Measurements from ENCODE around the gene POLQ.
A peak's percentile ranks its signal among the peaks of the same experiment; 100 is the strongest.

The POLQ gene

DNA sequence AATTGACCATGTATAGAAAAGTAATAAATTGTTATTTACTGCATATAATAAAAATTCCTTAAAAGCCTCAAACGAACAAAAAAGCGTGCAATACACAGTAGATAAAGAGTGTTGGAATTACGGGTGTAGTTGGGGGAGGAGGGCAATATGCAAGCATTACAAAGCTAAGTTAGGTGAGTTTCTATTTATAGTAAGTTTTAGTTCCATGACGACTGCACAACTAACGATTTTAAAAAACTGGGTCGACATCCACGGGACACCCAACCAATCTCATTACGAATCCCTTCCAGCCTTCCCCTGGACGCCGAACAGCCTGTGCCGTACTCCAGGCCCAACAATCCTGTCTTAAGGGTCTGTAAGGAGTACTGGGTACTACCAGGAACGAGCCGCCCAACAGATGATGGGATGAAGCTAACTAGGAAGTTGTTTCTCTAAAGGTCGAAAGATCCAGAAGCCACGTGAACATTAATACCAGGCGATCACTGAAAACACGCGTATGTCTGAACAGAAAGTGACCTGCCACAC is 677 bp downstream of the POLQ start:
- H3K27ac Mint-ChIP-seq, result peak overlapping the region; percentile 97
- peak; percentile 10 for DNase-seq (ENCODE audit: low spot score)
- H3K27me3 Mint-ChIP-seq (ENCODE audit: low read depth), result no peaks in the 10 kb centered on the region
- H3K36me3 Mint-ChIP-seq (ENCODE audit: low read depth), result peaks cover 22% of the 10 kb centered on the region
- H3K4me3 Mint-ChIP-seq, result peak overlapping the region; percentile 100
- no peaks in the 10 kb centered on the region for H3K9me3 Mint-ChIP-seq
- H3K4me1 Mint-ChIP-seq (ENCODE audit: low read depth), result peaks cover 38% of the 10 kb centered on the region

DNA sequence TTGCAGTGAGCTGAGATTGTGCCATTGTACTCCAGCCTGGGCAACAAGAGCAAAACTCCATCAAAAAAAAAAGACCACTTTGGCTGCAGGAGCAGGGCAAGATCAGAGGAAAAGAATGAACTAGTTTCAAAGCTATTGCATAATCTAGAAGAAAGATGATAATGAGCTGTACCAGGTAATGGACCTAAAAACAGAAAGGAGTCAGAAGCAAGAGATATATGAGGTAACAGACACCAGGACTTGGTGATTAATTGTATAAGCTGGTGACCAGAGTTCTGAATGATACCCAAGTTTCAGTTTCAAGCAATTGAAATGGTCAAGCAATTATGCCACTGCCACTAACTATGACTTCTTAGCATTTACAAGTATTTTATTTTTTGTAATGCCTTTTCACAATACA is 2.9 kb downstream of the POLQ start:
- no peak overlapping the region for H3K27ac Mint-ChIP-seq
- DNase-seq (ENCODE audit: low spot score), result no peak
- H3K9me3 Mint-ChIP-seq, result no peaks in the 10 kb centered on the region
- H3K36me3 Mint-ChIP-seq (ENCODE audit: low read depth), result peaks cover 35% of the 10 kb centered on the region
- H3K4me3 Mint-ChIP-seq, result no peak overlapping the region
- H3K4me1 Mint-ChIP-seq (ENCODE audit: low read depth), result peaks cover 42% of the 10 kb centered on the region
- H3K27me3 Mint-ChIP-seq (ENCODE audit: low read depth), result no peaks in the 10 kb centered on the region

DNA sequence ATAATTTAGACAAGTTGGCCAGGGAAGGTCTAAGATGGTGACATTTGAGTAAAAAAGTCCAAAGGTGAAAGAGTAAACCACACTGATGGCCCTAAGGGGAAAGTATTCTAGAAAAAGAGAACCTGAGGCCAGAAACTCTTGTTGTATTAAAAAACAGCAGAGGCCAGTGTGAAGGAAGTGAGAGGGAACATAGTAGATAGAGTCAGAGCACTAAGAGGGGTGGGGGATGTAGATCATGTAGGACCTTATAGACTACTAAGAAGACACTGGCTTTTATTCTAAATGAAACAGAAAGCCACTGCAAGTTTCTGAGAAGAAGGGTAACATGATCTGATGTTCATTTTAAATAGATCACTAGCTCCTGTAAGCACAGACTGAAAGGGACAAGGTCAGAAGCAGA is 14.5 kb downstream of the POLQ start:
- no peaks in the 10 kb centered on the region for H3K9me3 Mint-ChIP-seq
- DNase-seq (ENCODE audit: low spot score), result no peak
- peaks cover 7% of the 10 kb centered on the region for H3K4me1 Mint-ChIP-seq (ENCODE audit: low read depth)
- H3K36me3 Mint-ChIP-seq (ENCODE audit: low read depth), result peaks cover 49% of the 10 kb centered on the region
- H3K27me3 Mint-ChIP-seq (ENCODE audit: low read depth), result no peaks in the 10 kb centered on the region
- H3K27ac Mint-ChIP-seq, result peak overlapping the region; percentile 9
- no peak overlapping the region for H3K4me3 Mint-ChIP-seq

DNA sequence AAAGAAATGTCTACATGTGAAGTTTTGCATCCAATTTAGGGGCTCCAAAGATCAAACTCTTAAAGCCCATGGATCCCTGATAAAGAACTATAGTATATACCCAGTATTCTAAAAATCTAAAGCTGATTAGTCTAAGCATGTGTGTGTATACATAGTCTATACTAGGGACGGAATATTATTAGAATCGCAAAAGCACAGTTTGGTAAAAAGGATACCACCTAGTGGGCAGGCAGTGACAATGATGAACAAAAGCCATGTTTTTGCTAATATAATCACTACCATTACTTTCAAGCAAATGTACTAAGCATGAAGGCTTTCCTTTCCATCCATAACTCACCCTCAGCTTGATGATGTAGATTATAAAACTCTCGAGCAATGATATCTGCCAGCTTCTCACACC is 16.5 kb downstream of the POLQ start:
- Mint-ChIP-seq H3K27ac (no peak overlapping the region), H3K4me3 (no peak overlapping the region), H3K9me3 (no peaks in the 10 kb centered on the region), H3K4me1 (ENCODE audit: low read depth) (peaks cover 7% of the 10 kb centered on the region), H3K27me3 (ENCODE audit: low read depth) (no peaks in the 10 kb centered on the region), H3K36me3 (ENCODE audit: low read depth) (peaks cover 48% of the 10 kb centered on the region)
- no peak for DNase-seq (ENCODE audit: low spot score)

DNA sequence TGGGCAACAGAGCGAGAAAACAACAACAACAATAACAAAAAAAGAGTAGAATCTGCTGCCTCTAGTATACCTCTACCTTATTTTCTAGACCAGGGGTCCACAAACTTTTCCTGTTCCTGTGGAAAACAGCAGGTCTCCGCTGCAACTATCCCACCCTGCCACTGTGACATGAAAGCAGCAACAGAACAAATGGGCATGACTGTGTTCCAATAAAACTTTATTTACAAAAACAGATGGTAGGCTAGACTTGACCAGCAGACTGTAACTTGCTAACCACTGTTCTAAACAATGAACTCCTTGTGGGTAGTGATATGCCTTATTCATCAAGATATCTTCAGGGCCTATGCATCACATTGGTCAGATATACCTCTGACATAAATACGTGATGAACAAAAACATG is 25.3 kb downstream of the POLQ start:
- no peaks in the 10 kb centered on the region for H3K27me3 Mint-ChIP-seq (ENCODE audit: low read depth)
- DNase-seq (ENCODE audit: low spot score), result no peak
- H3K36me3 Mint-ChIP-seq (ENCODE audit: low read depth), result peaks cover 61% of the 10 kb centered on the region
- no peak overlapping the region for H3K4me3 Mint-ChIP-seq
- peaks cover 2% of the 10 kb centered on the region for H3K4me1 Mint-ChIP-seq (ENCODE audit: low read depth)
- peaks cover 29% of the 10 kb centered on the region for H3K9me3 Mint-ChIP-seq
- no peak overlapping the region for H3K27ac Mint-ChIP-seq

DNA sequence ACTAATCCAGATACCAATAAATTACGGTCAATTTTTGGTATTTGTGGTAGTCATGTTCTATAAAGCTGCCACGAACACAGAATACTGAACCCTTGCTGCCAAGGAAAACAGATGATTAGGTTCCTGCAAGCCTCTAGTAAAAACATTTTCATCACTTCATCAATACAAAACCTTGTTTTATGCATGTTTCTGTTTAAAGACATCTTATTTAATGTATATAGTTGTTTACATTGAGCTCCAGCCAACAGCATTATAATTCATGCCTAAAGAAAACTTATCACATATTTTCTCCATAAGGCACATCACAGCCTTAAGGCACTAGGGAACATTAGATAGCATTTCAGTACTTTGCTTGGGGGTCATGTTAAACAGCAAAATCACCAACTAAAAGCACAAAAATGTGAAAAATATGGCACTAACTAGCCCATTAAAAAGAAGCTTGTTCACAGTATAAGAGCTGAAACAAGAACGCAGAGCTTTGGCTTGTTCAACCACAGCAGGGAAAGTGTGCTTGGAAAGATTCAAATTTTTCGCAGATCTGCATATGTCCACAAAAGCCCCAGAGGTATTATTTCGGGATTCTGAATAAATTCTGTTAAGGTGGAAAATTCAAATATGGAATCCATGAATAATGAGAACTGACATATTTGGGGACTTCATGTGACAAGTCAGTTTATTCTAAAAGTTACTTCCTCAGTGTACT is 27.7 kb downstream of the POLQ start:
- Mint-ChIP-seq H3K4me3 (no peak overlapping the region), H3K36me3 (ENCODE audit: low read depth) (peaks cover 71% of the 10 kb centered on the region), H3K27ac (no peak overlapping the region), H3K4me1 (ENCODE audit: low read depth) (peaks cover 3% of the 10 kb centered on the region), H3K9me3 (peaks cover 30% of the 10 kb centered on the region), H3K27me3 (ENCODE audit: low read depth) (no peaks in the 10 kb centered on the region)
- no peak for DNase-seq (ENCODE audit: low spot score)

DNA sequence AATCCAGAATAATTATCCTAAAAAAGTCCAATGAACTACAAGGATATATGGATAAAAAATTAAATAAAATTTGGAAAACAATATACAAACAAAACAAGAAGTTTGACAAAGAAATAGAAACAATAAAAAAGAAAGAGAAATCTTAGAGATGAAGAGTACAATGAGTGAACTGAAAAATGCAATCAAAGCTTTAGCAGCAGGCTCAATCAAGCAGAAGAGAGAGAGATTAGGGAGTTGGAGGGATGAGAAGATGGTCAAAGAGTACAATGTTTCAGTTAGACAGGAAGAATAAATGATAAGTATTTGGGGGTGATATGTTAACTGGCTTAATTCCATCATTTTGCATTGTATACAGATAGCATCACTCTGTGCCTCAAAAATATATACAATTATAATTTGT is 29.9 kb downstream of the POLQ start:
- Mint-ChIP-seq H3K27ac (no peak overlapping the region), H3K4me1 (ENCODE audit: low read depth) (peaks cover 3% of the 10 kb centered on the region), H3K4me3 (no peak overlapping the region), H3K27me3 (ENCODE audit: low read depth) (no peaks in the 10 kb centered on the region), H3K9me3 (peaks cover 30% of the 10 kb centered on the region), H3K36me3 (ENCODE audit: low read depth) (peaks cover 69% of the 10 kb centered on the region)
- DNase-seq (ENCODE audit: low spot score), result no peak

DNA sequence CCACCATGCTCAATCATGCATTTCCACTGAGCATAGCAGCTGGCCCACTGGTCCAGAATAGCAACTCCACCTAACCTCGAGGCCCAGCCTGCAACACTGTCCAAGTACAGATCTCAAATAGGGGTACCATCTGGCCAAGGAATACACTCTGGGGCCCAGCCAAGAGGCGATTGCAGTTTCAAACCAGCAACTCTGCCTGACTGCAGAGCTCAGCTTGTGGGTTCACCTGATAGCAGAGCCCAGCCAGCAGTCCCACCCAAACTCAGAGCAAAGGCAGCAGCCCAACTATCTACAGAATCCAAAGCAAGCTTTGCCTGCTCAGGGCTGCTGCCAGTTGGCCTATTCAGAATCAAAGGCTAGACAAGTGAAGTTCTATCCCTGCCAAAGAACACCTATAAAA is 30.5 kb downstream of the POLQ start:
- Mint-ChIP-seq H3K36me3 (ENCODE audit: low read depth) (peaks cover 65% of the 10 kb centered on the region), H3K4me3 (no peak overlapping the region), H3K9me3 (peaks cover 30% of the 10 kb centered on the region), H3K4me1 (ENCODE audit: low read depth) (peaks cover 3% of the 10 kb centered on the region), H3K27me3 (ENCODE audit: low read depth) (no peaks in the 10 kb centered on the region), H3K27ac (peak overlapping the region; percentile 52)
- DNase-seq (ENCODE audit: low spot score), result no peak

DNA sequence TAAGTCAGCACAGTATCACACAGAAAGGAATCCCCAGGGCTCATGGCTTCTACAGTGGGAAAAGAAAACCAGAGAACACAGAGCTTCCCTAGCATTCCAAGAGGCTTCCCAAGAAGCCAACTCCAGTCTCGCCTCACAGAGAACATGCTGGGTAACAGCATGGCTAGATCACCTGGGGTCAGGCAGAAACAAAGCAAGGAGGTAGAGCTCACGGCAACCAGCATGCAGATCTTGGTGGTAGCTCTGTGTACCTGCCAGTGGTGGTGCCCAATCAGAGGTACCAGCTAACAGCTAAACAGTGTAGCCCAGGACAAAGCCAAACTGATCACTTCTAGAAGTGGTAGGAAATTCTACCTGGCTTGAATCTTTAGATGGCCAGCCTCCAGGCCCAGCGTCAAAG is 31.3 kb downstream of the POLQ start:
- peaks cover 64% of the 10 kb centered on the region for H3K36me3 Mint-ChIP-seq (ENCODE audit: low read depth)
- H3K27me3 Mint-ChIP-seq (ENCODE audit: low read depth), result no peaks in the 10 kb centered on the region
- H3K4me1 Mint-ChIP-seq (ENCODE audit: low read depth), result peaks cover 3% of the 10 kb centered on the region
- peak overlapping the region; percentile 49 for H3K27ac Mint-ChIP-seq
- no peak for DNase-seq (ENCODE audit: low spot score)
- H3K4me3 Mint-ChIP-seq, result no peak overlapping the region
- peaks cover 30% of the 10 kb centered on the region for H3K9me3 Mint-ChIP-seq

DNA sequence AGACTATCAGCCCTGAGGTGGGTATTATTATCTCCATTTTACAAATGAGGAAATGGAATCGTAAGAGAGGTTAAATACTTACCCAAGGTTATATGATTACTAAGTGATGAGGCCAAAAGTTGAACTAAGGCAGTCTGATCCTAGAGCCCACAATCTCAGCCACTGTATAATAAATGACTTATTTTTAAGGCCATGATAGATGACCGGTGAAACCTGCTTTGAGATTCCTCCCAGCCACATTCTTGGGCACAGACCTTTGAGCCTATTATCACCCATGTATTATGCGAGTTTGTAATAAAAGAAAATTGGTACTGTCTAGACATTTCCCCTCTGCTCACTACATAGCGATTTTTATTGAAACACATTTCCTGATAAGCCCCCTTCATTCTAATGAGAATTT is 37.4 kb downstream of the POLQ start:
- no peak for DNase-seq (ENCODE audit: low spot score)
- Mint-ChIP-seq H3K27me3 (ENCODE audit: low read depth) (no peaks in the 10 kb centered on the region), H3K36me3 (ENCODE audit: low read depth) (peaks cover 51% of the 10 kb centered on the region), H3K4me1 (ENCODE audit: low read depth) (peaks cover 7% of the 10 kb centered on the region), H3K4me3 (no peak overlapping the region), H3K9me3 (no peaks in the 10 kb centered on the region), H3K27ac (no peak overlapping the region)

DNA sequence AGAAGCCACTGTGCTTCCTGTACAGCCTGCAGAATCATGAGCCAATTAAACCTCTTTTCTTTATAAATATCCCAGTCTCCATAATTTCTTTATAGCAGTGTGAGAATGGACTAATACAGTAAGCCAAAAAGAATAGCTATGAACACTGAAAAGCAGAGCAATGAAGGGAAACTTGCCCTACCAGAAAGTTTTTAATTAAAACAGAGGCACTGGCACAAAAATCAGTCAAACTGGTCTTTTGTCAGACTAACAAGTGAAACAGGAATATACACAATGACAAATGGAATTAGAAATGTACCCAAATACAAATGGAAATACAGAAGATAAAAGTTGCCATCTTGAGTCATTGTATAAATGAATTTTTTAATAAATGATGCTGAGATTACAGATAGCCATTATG is 40.5 kb downstream of the POLQ start:
- no peak overlapping the region for H3K27ac Mint-ChIP-seq
- no peak overlapping the region for H3K4me3 Mint-ChIP-seq
- no peak for DNase-seq (ENCODE audit: low spot score)
- H3K9me3 Mint-ChIP-seq, result no peaks in the 10 kb centered on the region
- no peaks in the 10 kb centered on the region for H3K27me3 Mint-ChIP-seq (ENCODE audit: low read depth)
- peaks cover 7% of the 10 kb centered on the region for H3K4me1 Mint-ChIP-seq (ENCODE audit: low read depth)
- H3K36me3 Mint-ChIP-seq (ENCODE audit: low read depth), result peaks cover 57% of the 10 kb centered on the region

DNA sequence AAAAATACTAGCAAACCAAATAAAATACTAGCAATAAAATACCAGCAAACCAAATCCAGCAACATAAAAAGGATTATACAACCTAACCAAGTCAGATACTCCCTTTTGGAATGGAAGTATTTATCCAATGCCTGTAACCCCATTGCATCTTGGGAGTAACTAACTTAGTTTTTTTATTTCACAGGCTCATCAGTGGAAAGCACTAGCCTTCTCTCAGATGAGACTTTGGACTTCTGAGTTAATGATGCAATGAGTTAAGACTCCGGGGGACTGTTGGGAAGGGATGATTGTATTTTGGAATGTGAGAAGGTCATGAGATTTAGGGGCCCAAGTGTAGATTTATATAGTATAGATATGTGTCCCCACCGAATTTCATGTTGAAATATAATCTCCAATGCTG is 41.2 kb downstream of the POLQ start:
- Mint-ChIP-seq H3K27ac (no peak overlapping the region), H3K9me3 (no peaks in the 10 kb centered on the region), H3K4me3 (no peak overlapping the region), H3K4me1 (ENCODE audit: low read depth) (peaks cover 7% of the 10 kb centered on the region), H3K36me3 (ENCODE audit: low read depth) (peaks cover 53% of the 10 kb centered on the region), H3K27me3 (ENCODE audit: low read depth) (no peaks in the 10 kb centered on the region)
- no peak for DNase-seq (ENCODE audit: low spot score)

DNA sequence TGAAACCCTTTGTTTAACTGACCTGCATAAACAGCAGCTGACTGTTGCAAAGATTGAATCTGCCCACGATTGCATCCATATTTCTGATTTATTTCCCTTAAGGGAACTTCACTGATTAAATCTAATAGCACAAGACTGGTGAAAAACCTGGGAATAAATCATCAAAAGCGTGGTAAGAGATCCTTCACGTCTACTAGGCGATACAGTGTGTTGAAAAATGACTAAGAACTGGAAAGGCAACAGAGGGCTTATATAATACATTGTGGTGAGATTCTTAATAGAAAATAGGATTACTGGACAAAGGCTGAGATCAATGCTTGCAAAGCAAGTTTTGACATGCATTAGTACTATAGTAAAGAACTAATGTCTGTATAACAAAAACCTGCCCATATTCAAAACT is 49.0 kb downstream of the POLQ start:
- DNase-seq (ENCODE audit: low spot score), result no peak
- Mint-ChIP-seq H3K27ac (no peak overlapping the region), H3K4me3 (no peak overlapping the region), H3K4me1 (ENCODE audit: low read depth) (peaks cover 2% of the 10 kb centered on the region), H3K9me3 (no peaks in the 10 kb centered on the region), H3K27me3 (ENCODE audit: low read depth) (no peaks in the 10 kb centered on the region), H3K36me3 (ENCODE audit: low read depth) (peaks cover 52% of the 10 kb centered on the region)

DNA sequence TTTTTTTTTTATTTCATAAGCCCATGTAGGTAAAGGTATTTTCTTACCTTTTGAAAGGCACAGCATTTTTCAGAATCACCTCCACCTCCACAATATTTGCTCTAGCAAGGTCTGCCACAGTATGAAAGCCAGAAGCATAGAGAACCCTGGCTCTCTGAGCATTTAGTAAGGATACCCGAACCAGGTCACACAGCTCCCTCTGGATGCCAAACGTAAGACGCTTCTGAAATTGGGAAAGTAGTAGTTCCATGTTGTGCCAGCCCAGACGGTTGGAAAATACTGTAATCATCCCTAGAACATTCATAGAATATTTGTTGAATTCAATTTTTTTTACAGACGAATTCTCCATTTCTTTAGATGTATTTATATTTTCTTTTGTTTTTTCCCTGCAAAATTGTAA is 52.4 kb downstream of the POLQ start:
- no peak overlapping the region for H3K4me3 Mint-ChIP-seq
- no peak for DNase-seq (ENCODE audit: low spot score)
- no peak overlapping the region for H3K27ac Mint-ChIP-seq
- H3K9me3 Mint-ChIP-seq, result no peaks in the 10 kb centered on the region
- H3K27me3 Mint-ChIP-seq (ENCODE audit: low read depth), result no peaks in the 10 kb centered on the region
- H3K4me1 Mint-ChIP-seq (ENCODE audit: low read depth), result peaks cover 2% of the 10 kb centered on the region
- H3K36me3 Mint-ChIP-seq (ENCODE audit: low read depth), result peaks cover 65% of the 10 kb centered on the region

All from T-helper 2 cell treated with Interferon-gamma antibody and Interleukin-4, amounts not matched to agents 5 μg/mL and 100 μg/mL, for 36 hours (primary cell).